Colonic mucosa (tissue), 4 donors: ENCODE results near the gene BID. TPM values are rescaled to one million over a fixed set of nuclear protein-coding genes. Genes with fewer than 3 reads are reported as not detected.
"Not testable (repeated sequence)": the region's sequence is repeated elsewhere in the genome, so short reads cannot be mapped to it uniquely, and the experiment has no call there.

Source experiments
- DNase-seq: peaks from one replicate; pipeline ENCODE4 v3.0.0-alpha.2; 2020
- H3K27ac ChIP-seq: fragments of 200-600 bp; one replicate; pipeline ENCODE4 v1.8.0; 2021
- H3K27me3 ChIP-seq: fragments of 200-600 bp; one replicate; pipeline ENCODE4 v1.8.0; 2021
- H3K36me3 ChIP-seq: fragments of 200-600 bp; one replicate; pipeline ENCODE4 v1.8.0; 2021
- H3K4me1 ChIP-seq: fragments of 200-600 bp; one replicate; pipeline ENCODE4 v1.8.0; 2021; ENCODE audit warnings: mild to moderate bottlenecking
- H3K4me3 ChIP-seq: fragments of 200-600 bp; one replicate; pipeline ENCODE4 v1.8.0; 2021
- H3K9ac ChIP-seq, 2 donors: one replicate each; pipeline ENCODE4 v1.7.0; 2013; ENCODE audit warnings: control low read depth in 2 of 2, low read depth in 2 of 2, low read length in 2 of 2
- H3K9me3 ChIP-seq: fragments of 200-600 bp; one replicate; pipeline ENCODE4 v1.8.0; 2021
- CTCF ChIP-seq: fragments of 200-600 bp; IDR thresholded peaks from one replicate; pipeline ENCODE4 v1.8.0; 2022; ENCODE audit warnings: antibody characterized with exemption, mild to moderate bottlenecking
- intact Hi-C: fragments of 100-400 bp; cut with DNase I; formaldehyde crosslinking; loops from one replicate; pipeline ENCODE4 v1.14.1; 2022
- total RNA-seq, 2 donors: library from RNA; stranded (reverse); fragmentation: NEBNext Ultra II Directional in 1 of 2; extraction: Animal tissue kit (Norgen Biotek cat#: 25700) in 1 of 2; gene quantifications; one replicate each; pipeline ENCODE4 v1.2.1, GENCODE V29; 2021
- donor health status: healthy.
- donor health status: DM: no; HTN: no; CAD: no.
- donor health status: DM: no; HTN: no; CAD: no.

The BID gene
- total RNA-seq, 2 donors from 2014 or later = 35.9 to 57.5 TPM

DNA sequence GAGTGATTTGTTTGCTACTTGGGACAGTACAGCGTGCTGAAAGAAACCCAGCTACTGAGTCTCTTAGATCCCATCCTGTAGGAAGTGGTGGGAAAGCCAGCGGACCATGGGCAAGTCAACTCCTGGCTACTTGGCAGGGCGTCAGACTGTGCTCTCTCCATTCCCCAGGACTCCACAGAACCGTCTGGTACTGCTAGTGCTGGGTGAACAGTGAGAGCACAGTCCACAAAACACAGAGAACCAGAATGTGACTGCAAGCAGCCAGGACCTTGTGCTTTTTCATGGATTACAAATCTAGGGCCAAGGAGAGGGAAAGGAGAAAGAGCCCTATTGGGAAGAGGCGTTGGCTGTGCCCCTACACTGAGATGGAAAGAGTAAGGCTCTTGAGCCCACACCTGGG, 10.2 kb downstream of the BID start:
- DNase-seq = no peak
- H3K36me3 ChIP-seq = no peaks in the 10 kb centered on the region

GRCh38 chr22:17763442-17763841, 10.8 kb downstream of the BID start:
- H3K27me3 ChIP-seq, H3K4me1 ChIP-seq, DNase-seq, intact Hi-C loops, H3K27ac ChIP-seq, H3K4me3 ChIP-seq, H3K9ac ChIP-seq, H3K36me3 ChIP-seq, H3K9me3 ChIP-seq: not testable (repeated sequence)

More for the DNA sequence above, 10.2 kb downstream of the BID start:
- Histone ChIP-seq H3K9me3 (no peaks in the 10 kb centered on the region), H3K4me1 (no peaks in the 10 kb centered on the region), H3K27me3 (no peaks in the 10 kb centered on the region), H3K9ac (no peak overlapping the region), H3K4me3 (no peak overlapping the region), H3K27ac (no peak overlapping the region)
- intact Hi-C loops = no loop called here
- TF ChIP-seq CTCF = no peak

DNA sequence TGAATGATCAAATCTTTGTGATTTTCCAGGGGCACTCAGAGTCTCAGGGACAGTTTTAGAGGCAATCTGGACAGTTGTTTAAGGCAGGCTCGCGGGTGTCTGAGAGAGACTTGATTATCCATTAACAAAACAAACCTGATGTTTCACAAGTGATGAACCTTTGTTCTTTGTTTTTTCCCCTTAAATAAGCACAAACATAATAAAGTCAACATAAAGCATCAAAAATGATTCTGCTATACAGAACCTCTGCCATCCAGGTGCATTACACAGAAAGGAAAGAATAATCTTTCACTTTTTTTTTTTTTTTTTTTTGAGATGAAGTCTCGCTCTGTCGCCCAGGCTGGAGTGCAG, 13.2 kb downstream of the BID start:
- no peak overlapping the region for H3K27ac ChIP-seq
- H3K9ac ChIP-seq = no peak overlapping the region

GRCh38 chr22:17754233-17754925, 19.9 kb downstream of the BID start:
- Histone ChIP-seq H3K9ac (no peak overlapping the region), H3K36me3 (no peaks in the 10 kb centered on the region), H3K27ac (no peak overlapping the region), H3K27me3 (no peaks in the 10 kb centered on the region), H3K4me3 (no peak overlapping the region), H3K9me3 (no peaks in the 10 kb centered on the region), H3K4me1 (no peaks in the 10 kb centered on the region)
- intact Hi-C loops = no loop called here
- no peak for DNase-seq
- TF ChIP-seq CTCF = no peak

More for the DNA sequence above, 13.2 kb downstream of the BID start:
- TF ChIP-seq CTCF = no peak
- DNase-seq = no peak
- intact Hi-C loops = no loop called here
- H3K27me3 ChIP-seq = no peaks in the 10 kb centered on the region
- no peak overlapping the region for H3K4me3 ChIP-seq
- no peaks in the 10 kb centered on the region for H3K9me3 ChIP-seq
- no peaks in the 10 kb centered on the region for H3K36me3 ChIP-seq
- H3K4me1 ChIP-seq = no peaks in the 10 kb centered on the region

DNA sequence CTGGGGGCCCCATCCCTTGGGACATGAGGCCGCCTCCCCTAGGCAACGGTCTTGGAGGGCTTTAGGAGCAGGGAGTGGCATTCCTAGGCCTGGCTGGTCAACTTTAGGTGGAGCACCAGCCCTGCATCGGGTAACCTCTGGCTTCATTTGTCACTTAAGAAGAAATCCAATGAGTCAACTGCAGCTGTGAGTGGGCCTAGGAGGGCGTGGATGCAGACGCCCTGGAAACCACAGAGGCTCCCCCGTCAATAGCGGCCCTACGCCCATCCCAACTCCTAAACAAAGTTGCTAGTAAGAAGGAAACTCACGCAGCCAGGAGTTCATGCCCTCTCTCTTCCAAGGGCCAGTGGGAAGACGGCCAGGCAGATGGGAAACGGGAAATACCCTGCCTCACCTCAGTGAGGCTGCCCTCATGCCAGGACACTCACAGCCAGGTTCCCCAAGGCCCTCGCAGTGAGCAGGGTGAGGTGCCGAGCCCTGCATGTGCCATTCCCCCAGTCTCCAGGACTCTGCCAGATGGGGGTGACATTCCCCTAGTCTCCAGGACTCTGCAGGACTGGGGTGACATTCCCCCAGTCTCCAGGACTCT, 20.8 kb downstream of the BID start:
- TF ChIP-seq CTCF = no peak
- Histone ChIP-seq H3K4me3 (no peak overlapping the region), H3K9me3 (no peaks in the 10 kb centered on the region), H3K9ac (no peak overlapping the region), H3K27me3 (no peaks in the 10 kb centered on the region), H3K36me3 (no peaks in the 10 kb centered on the region), H3K27ac (no peak overlapping the region), H3K4me1 (no peaks in the 10 kb centered on the region)
- intact Hi-C loops = no loop called here
- DNase-seq = no peak

DNA sequence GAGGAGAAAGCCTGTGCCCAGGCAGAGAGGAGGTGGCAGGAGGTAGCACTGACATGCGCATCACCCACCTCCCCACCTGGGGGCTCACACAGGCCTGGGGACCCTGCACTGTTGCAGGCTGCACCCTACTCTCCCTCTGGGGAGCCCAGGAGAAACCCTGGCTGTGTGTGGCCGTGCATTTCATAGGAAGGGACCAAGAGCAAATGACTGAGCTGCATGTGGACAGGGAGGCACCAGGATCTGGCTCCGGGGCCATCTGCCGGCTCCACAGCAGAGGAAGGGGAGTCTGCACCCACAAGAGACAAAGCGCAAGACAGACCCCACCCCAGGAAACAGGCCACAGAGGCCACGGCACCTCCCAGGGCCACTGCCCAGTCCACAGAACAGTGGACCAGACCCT, 22.7 kb downstream of the BID start:
- intact Hi-C loops = no loop called here
- H3K9me3 ChIP-seq = no peaks in the 10 kb centered on the region
- no peak for TF ChIP-seq CTCF
- H3K4me1 ChIP-seq = no peaks in the 10 kb centered on the region
- DNase-seq = no peak
- H3K4me3 ChIP-seq = no peak overlapping the region
- no peaks in the 10 kb centered on the region for H3K36me3 ChIP-seq
- H3K27ac ChIP-seq = no peak overlapping the region
- H3K9ac ChIP-seq = no peak overlapping the region
- H3K27me3 ChIP-seq = no peaks in the 10 kb centered on the region
